ENCODE data around the gene EBI3.

- no peak for TF ChIP-seq CTCF (IDR thresholded peaks at IDR 0.05; ENCODE audit: poor library complexity, severe bottlenecking)
- TF ChIP-seq RAD21 (conservative IDR thresholded peaks at IDR 0.05): no peak
- TF ChIP-seq POLR2AphosphoS5 (IDR thresholded peaks at IDR 0.05): no peak
- no peak for TF ChIP-seq SMC3 (conservative IDR thresholded peaks at IDR 0.05; ENCODE audit: poor library complexity)
- no peak for TF ChIP-seq MXI1 (conservative IDR thresholded peaks at IDR 0.05; ENCODE audit: poor library complexity, severe bottlenecking)
- TF ChIP-seq REST (IDR thresholded peaks at IDR 0.05; ENCODE audit: borderline replicate concordance): no peak
- no peak for TF ChIP-seq TAF1 (IDR thresholded peaks at IDR 0.05; ENCODE audit: low read depth)
- TF ChIP-seq EZH2 (IDR thresholded peaks at IDR 0.05; ENCODE audit: borderline replicate concordance, insufficient read depth, low read length, poor library complexity, severe bottlenecking): no peak
- TF ChIP-seq EP300 (conservative IDR thresholded peaks at IDR 0.05; ENCODE audit: poor library complexity, severe bottlenecking): no peak
Observed at GRCh38 chr19:4228765-4229178, 551 bp upstream of the EBI3 start.

Data from neural cell (in vitro differentiated cells).